ENCODE data around the gene HNF4A. TPM values are rescaled to one million over a fixed set of nuclear protein-coding genes. Genes with fewer than 3 reads are reported as not detected.

Gene HNF4A
- total and polyA plus RNA-seq, 9 donors: under 0.01 to 11.1 (median 0.10) TPM; not detected in 1

DNA sequence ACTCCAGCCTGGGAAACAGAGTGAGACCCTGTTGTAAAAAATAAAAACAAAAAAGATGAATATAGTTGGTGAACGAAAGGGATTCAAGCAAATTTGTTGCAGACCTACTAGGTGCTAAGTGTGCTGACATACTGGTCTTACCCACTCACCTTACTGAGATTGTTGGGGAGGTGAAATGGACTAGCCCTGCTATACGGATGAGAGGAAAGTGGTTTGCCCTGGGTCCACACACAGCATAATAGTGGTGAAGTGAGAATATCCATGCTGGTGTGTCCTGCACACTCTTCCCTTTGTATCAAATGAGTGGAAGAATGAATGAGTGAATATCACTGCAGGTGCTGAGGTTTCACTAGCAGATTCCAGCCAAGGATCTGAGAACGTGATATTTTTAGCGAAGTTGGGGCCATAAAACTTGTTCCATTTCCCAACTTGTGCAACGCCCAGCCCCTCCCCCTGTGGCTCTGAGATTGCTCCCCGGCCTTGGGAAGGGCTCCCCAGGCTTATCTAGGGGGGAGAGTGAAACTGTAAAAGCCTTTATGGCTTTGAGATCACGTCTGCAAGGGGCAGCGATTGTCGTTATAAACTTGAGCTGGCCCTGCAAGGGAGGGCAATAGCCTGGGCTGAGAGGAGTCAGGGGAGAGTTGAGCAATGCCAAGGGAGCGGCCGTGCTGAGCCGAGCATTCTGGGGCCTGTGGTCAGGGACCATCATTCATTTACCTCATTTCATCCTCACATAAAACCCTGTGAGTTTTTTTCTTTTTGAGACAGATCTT, 87.0 kb downstream of the HNF4A start:
- Histone ChIP-seq H3K4me1 (ENCODE audit: control insufficient read depth, insufficient read depth, low read length) (no peaks in the 10 kb centered on the region), H3K36me3 (ENCODE audit: control insufficient read depth, insufficient read depth, low read length) (no peaks in the 10 kb centered on the region), H3K4me3 (ENCODE audit: low read length) (no peak overlapping the region), H3K27me3 (ENCODE audit: control insufficient read depth, insufficient read depth, low read length) (peaks cover 2% of the 10 kb centered on the region), H3K9me3 (replicated peaks; ENCODE audit: control insufficient read depth, low read depth, low read length) (no peaks in the 10 kb centered on the region), H3K27ac (ENCODE audit: low read length) (no peak overlapping the region)
- WGBS (ENCODE audit: insufficient coverage): 20% methylated on average over 5 of the region's 12 CpGs
- no peak for DNase-seq

DNA sequence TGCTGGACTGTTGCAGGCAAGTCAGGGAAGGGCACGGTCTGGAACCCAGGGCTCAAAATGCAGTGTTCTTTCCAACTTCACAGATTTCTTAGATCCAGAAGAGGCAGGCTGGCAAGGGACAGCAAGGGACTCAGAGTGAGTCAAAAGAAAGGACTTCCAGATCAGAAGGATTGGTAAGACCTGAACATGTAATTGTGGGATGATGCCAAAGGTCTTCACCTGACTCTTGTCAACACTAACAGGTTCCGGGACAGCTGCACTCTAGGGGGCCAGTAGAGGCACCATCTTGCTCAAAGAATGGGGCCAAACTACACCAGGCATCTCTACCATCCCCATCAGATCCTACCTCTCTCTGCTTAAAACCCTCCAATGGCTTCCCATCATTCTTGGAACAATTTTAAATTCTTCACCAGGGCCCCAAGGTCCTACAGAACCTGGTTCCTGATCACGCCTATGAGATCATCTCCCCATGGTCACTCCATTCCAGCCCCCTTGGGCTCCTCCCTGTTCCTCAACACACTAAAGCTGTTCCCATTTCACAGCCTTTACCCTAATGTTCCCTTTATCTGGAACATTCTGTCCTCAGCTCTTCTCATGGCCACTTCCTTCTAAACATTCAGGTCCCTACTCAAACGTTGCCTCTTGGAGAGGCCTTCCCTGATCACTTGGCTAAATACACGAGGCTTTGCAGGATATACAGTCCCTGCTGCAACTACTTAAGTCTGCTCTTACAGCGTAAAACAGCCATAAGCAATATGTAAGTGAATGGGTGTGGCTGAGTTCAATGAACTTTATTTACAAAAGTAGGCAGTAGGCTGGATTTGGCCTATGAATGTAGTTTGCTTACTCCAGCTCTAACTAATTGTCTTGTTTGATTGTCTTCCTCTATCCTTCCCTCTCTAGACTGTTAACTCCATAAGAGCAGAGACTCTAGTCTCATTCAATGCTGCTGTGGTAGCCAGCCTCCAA, 90.5 kb downstream of the HNF4A start:
- H3K4me1 ChIP-seq (ENCODE audit: control insufficient read depth, insufficient read depth, low read length): no peaks in the 10 kb centered on the region
- H3K27me3 ChIP-seq (ENCODE audit: control insufficient read depth, insufficient read depth, low read length): peaks cover 4% of the 10 kb centered on the region
- DNase-seq: no peak
- H3K9me3 ChIP-seq (replicated peaks; ENCODE audit: control insufficient read depth, low read depth, low read length): no peaks in the 10 kb centered on the region
- 50% methylated on average over 2 of the region's 6 CpGs for WGBS (ENCODE audit: insufficient coverage)
- H3K27ac ChIP-seq (ENCODE audit: low read length): no peak overlapping the region
- no peak overlapping the region for H3K4me3 ChIP-seq (ENCODE audit: low read length)
- H3K36me3 ChIP-seq (ENCODE audit: control insufficient read depth, insufficient read depth, low read length): no peaks in the 10 kb centered on the region

DNA sequence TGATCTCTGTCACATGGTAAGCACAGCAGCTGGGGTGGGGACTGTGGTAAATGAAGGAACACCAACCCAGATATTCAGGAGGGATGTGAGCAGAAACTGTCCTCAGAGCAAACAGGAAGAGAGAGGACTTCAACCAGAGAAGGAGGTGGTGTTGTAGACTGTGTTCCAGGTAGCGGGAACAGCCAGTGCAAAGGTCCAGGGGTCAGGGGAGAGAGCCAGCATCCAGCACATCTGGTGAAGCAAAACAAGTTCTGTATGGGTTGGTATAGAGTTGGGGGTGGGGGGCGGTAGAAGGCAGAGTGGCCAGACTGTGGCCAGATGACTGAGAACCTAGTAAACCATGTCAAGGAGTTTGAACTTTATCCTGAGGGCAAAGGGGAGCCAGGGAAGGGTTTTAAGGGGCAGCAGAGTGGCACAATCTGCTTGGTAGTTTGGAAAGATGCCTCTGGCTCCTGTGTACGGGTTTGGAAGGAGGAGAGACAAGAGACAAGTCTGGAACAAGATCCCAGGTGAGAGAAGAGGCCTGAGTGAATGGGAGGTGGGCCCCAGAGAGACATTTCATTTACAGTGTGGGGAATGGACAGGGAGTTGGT, 92.4 kb downstream of the HNF4A start:
- Histone ChIP-seq H3K4me1 (ENCODE audit: control insufficient read depth, insufficient read depth, low read length) (no peaks in the 10 kb centered on the region), H3K4me3 (ENCODE audit: low read length) (no peak overlapping the region), H3K27me3 (ENCODE audit: control insufficient read depth, insufficient read depth, low read length) (peaks cover 4% of the 10 kb centered on the region), H3K27ac (ENCODE audit: low read length) (no peak overlapping the region), H3K36me3 (ENCODE audit: control insufficient read depth, insufficient read depth, low read length) (no peaks in the 10 kb centered on the region), H3K9me3 (replicated peaks; ENCODE audit: control insufficient read depth, low read depth, low read length) (no peaks in the 10 kb centered on the region)
- 78% methylated on average over 3 of the region's 3 CpGs for WGBS (ENCODE audit: insufficient coverage)
- no peak for DNase-seq

DNA sequence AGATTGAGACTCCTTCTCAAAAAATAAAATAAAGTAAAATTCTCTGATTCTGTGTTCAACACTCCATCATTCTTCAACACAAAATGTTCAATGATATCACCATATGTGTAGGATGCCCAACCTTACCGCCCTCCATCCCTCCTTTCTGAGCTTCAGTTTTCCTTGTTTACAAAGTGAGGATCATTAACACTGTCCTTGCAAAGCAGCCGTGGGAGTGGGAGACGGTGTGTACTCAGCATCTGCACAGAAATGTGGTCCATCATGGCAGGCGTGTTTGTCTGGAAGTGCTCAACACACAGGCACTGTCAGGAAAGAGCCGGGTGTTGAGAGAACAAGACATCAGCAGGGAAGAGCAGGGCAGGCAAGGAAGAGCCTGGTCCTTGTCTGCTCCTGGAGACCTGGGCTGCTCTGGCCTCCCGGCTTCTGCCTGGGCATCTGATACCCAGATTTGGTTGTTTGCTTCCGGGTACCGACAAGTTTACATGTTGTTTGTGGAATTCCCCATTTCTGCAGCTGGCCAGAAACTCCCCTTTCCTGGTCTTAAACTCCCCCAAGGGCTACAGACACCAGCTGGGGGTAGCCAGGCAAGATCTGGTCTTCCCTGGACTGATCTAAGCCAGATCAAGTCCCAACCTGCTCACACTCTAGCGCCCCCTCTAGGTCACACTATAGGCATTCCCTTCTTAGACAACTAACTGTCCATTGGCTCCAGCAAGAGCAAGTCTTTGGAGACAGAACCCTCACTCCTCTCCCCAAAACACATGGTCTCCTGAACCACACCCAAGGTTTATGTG, 93.5 kb downstream of the HNF4A start:
- no peaks in the 10 kb centered on the region for H3K36me3 ChIP-seq (ENCODE audit: control insufficient read depth, insufficient read depth, low read length)
- H3K4me3 ChIP-seq (ENCODE audit: low read length): no peak overlapping the region
- peaks cover 4% of the 10 kb centered on the region for H3K27me3 ChIP-seq (ENCODE audit: control insufficient read depth, insufficient read depth, low read length)
- H3K4me1 ChIP-seq (ENCODE audit: control insufficient read depth, insufficient read depth, low read length): no peaks in the 10 kb centered on the region
- H3K27ac ChIP-seq (ENCODE audit: low read length): no peak overlapping the region
- 65% methylated on average over 8 of the region's 9 CpGs for WGBS (ENCODE audit: insufficient coverage)
- DNase-seq: no peak
- no peaks in the 10 kb centered on the region for H3K9me3 ChIP-seq (replicated peaks; ENCODE audit: control insufficient read depth, low read depth, low read length)

DNA sequence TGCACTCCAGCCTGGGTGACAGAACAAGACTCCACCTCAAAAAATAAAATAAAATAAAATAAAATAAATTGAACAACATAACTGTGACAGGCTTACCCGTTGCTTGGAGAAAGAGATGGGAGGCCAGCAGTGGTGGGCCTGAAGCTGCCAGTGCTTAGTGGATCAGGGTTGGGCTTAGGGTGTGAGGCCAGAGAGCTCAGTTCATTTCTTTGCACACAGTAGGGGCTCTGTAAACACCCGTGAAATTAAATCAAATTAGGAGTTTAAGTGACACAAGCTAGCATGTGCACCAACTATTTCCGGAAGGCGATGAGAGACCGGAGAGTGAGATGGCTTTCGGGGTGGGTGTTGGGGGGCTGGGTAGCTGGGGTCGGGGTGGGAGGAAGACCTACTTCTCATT, 94.4 kb downstream of the HNF4A start:
- Histone ChIP-seq H3K27ac (ENCODE audit: low read length) (no peak overlapping the region), H3K27me3 (ENCODE audit: control insufficient read depth, insufficient read depth, low read length) (peaks cover 4% of the 10 kb centered on the region), H3K9me3 (replicated peaks; ENCODE audit: control insufficient read depth, low read depth, low read length) (no peaks in the 10 kb centered on the region), H3K36me3 (ENCODE audit: control insufficient read depth, insufficient read depth, low read length) (no peaks in the 10 kb centered on the region), H3K4me1 (ENCODE audit: control insufficient read depth, insufficient read depth, low read length) (no peaks in the 10 kb centered on the region), H3K4me3 (ENCODE audit: low read length) (no peak overlapping the region)
- no peak for DNase-seq
- WGBS (ENCODE audit: insufficient coverage): 83% methylated on average over 2 of the region's 7 CpGs

DNA sequence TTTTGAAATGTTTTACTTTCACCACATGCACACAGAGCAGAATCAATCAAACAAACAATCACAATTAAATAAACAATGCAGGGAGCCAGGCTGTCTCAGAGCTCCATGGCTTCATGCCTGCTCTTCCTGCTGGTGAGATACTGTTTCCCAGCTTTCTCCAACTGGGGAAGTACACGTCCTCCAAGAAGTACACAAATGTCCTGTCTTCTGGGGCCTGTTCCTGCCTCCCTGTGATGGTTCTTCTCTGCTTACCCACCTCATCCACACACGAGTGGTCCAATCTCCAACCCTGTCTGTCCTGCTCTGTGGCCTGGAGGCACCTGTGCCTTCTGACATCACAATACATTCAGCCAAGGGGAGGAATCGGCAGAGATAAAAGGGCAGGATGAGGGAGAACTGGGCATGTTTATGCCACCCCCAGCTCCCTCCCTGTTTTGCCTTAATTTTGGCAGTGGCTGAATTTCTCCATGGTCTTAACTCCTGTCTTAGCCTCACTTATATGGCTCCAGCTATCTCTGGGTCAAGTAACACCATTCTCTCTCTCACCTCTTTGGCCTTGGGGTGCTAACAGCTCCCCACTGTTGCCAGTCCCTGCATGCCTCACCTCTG, 94.9 kb downstream of the HNF4A start:
- Histone ChIP-seq H3K36me3 (ENCODE audit: control insufficient read depth, insufficient read depth, low read length) (no peaks in the 10 kb centered on the region), H3K27ac (ENCODE audit: low read length) (no peak overlapping the region), H3K4me3 (ENCODE audit: low read length) (no peak overlapping the region), H3K9me3 (replicated peaks; ENCODE audit: control insufficient read depth, low read depth, low read length) (no peaks in the 10 kb centered on the region), H3K27me3 (ENCODE audit: control insufficient read depth, insufficient read depth, low read length) (peaks cover 4% of the 10 kb centered on the region), H3K4me1 (ENCODE audit: control insufficient read depth, insufficient read depth, low read length) (no peaks in the 10 kb centered on the region)
- WGBS (ENCODE audit: insufficient coverage): 41% methylated on average over 2 of the region's 3 CpGs
- no peak for DNase-seq

DNA sequence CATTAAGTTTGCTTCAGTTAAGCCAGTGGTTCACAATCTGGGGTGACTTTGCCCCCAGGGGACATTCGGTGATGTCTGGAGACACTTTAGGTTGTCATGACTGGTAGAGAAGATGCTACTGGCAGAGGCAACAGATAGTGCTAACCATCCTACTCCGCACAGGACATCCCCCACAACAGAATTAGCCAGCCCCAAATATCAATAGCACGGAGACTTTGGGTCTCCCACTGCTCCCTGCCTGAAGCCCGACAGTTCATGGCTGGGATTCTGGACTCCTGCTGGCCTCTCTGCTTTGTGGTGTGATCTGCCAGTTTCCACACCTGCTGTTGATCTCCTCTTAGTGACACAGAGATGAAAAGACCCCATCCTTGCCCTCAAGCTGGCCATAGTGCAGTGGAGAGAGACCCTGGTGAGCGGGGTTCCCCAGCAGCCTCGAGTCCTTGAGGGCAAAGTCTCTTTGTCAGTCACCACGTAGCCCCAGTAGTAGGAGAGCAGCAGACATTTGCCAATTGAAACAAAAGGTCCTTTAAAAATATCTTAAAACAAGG, 95.5 kb downstream of the HNF4A start:
- Histone ChIP-seq H3K9me3 (replicated peaks; ENCODE audit: control insufficient read depth, low read depth, low read length) (no peaks in the 10 kb centered on the region), H3K27ac (ENCODE audit: low read length) (no peak overlapping the region), H3K36me3 (ENCODE audit: control insufficient read depth, insufficient read depth, low read length) (no peaks in the 10 kb centered on the region), H3K27me3 (ENCODE audit: control insufficient read depth, insufficient read depth, low read length) (peaks cover 4% of the 10 kb centered on the region), H3K4me1 (ENCODE audit: control insufficient read depth, insufficient read depth, low read length) (no peaks in the 10 kb centered on the region), H3K4me3 (ENCODE audit: low read length) (no peak overlapping the region)
- DNase-seq: no peak
- WGBS (ENCODE audit: insufficient coverage): 72% methylated on average over 6 of the region's 7 CpGs

DNA sequence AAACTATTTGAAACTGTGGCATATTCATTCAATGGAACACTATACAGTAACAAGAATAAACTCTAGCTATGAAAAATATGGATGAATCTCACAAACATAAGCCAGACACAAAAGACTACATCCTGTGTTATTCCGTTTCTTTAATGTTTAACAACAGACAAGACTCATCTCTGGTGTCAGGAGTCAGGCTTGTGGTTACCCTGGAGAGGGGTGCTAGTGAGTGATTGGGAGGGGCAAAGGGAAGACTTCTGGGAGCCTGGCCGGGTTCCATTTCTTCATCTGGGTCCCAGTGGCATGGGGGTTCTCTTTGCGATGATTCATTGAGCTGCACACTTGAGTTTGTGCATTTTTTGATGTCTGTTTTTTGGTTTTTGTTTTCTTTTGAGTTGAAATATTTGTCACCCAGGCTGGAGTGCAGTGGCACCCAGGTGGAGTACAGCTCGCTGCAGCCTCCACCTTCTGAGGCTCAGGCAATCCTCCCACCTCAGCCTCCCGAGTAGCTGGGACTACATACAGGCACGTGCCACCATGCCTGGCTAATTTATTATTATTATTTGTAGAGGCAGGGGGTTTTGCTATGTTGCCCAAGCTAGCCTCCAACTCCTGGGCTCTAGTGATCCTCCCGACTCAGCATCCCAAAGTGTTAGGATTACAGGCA, 98.9 kb downstream of the HNF4A start:
- DNase-seq: no peak
- WGBS (ENCODE audit: insufficient coverage): 80% methylated on average over 1 of the region's 7 CpGs
- Histone ChIP-seq H3K4me3 (ENCODE audit: low read length) (no peak overlapping the region), H3K4me1 (ENCODE audit: control insufficient read depth, insufficient read depth, low read length) (no peaks in the 10 kb centered on the region), H3K27ac (ENCODE audit: low read length) (no peak overlapping the region), H3K36me3 (ENCODE audit: control insufficient read depth, insufficient read depth, low read length) (no peaks in the 10 kb centered on the region), H3K27me3 (ENCODE audit: control insufficient read depth, insufficient read depth, low read length) (no peaks in the 10 kb centered on the region), H3K9me3 (replicated peaks; ENCODE audit: control insufficient read depth, low read depth, low read length) (no peaks in the 10 kb centered on the region)

DNA sequence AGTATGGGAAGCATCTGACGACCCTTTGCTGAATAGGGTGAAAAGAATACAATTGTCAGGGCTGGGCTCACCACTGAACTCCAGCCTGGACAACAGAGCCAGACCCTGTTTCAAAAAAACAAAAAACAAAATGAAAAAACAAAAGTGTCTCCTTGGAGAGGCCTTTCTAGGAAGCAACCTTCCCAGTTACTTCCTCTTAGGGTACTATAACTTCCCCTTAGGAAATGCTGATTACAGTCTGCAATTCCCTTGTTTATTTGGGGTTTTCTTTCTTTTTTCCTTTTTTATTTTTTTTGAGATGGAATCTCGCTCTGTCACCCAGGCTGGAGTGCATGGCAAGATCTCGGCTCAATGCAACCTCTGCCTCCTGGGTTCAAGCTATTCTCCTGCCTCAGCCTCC, 99.6 kb downstream of the HNF4A start:
- WGBS (ENCODE audit: insufficient coverage): no CpG with 5 or more reads among the region's 3 CpGs
- Histone ChIP-seq H3K27me3 (ENCODE audit: control insufficient read depth, insufficient read depth, low read length) (no peaks in the 10 kb centered on the region), H3K4me3 (ENCODE audit: low read length) (no peak overlapping the region), H3K36me3 (ENCODE audit: control insufficient read depth, insufficient read depth, low read length) (no peaks in the 10 kb centered on the region), H3K9me3 (replicated peaks; ENCODE audit: control insufficient read depth, low read depth, low read length) (no peaks in the 10 kb centered on the region), H3K4me1 (ENCODE audit: control insufficient read depth, insufficient read depth, low read length) (no peaks in the 10 kb centered on the region), H3K27ac (ENCODE audit: low read length) (no peak overlapping the region)
- DNase-seq: peak; percentile 16
